ENCODE results near the gene CDNF.
A peak's percentile ranks its signal among the peaks of the same experiment; 100 is the strongest.

The CDNF gene

GRCh38 chr10:14815681-14816080 lies 22.2 kb downstream of the CDNF start:
- no peak overlapping the region for H3K27ac ChIP-seq
- TF ChIP-seq Cebpa-rat (IDR thresholded peaks at IDR 0.05) = no peak
- no peak overlapping the region for H3K4me3 ChIP-seq
- no peak overlapping the region; a peak in 1 of 22 replicates for H3K4me2 ChIP-seq
- H3K9ac ChIP-seq = no peak overlapping the region
- no peaks in the 10 kb centered on the region for H3K36me3 ChIP-seq
- no peaks in the 10 kb centered on the region for H3K27me3 ChIP-seq
- H3K4me1 ChIP-seq = peaks cover 6 to 40% (median 11%) of the 10 kb centered on the region in 10 experiments; a peak in 18 of 20 replicates
- peaks cover 0 to 16% (median 6%) of the 10 kb centered on the region in 11 experiments; a peak in 13 of 22 replicates for H3K9me3 ChIP-seq (replicated peaks in 1 of 11)
- H4K20me1 ChIP-seq = no peaks in the 10 kb centered on the region

- H3K27ac ChIP-seq = peak overlapping the region in 1 of 11 experiments; percentile 49; a peak in 1 of 22 replicates
- H3K4me2 ChIP-seq = peak overlapping the region in 6 of 11 experiments; percentile 1 to 90 (median 34); a peak in 8 of 22 replicates
- H4K20me1 ChIP-seq = no peaks in the 10 kb centered on the region
Observed at GRCh38 chr10:14812271-14812670, 25.6 kb downstream of the CDNF start.

GRCh38 chr10:14810969-14811953 lies 26.6 kb downstream of the CDNF start:
- no peak overlapping the region for H3K4me3 ChIP-seq
- no peak overlapping the region for H3K9ac ChIP-seq
- H3K27me3 ChIP-seq = no peaks in the 10 kb centered on the region
- H4K20me1 ChIP-seq = no peaks in the 10 kb centered on the region
- H3K4me2 ChIP-seq = peak overlapping the region in 3 of 11 experiments; percentile 66 to 90 (median 87); a peak in 2 of 22 replicates
- H3K36me3 ChIP-seq = no peaks in the 10 kb centered on the region
- peaks cover 6 to 35% (median 13%) of the 10 kb centered on the region in 10 experiments; a peak in 16 of 20 replicates for H3K4me1 ChIP-seq
- no peak overlapping the region for H3K27ac ChIP-seq
- TF ChIP-seq Cebpa-rat (IDR thresholded peaks at IDR 0.05) = no peak
- peaks cover 0 to 7% (median 5%) of the 10 kb centered on the region in 11 experiments; a peak in 11 of 22 replicates for H3K9me3 ChIP-seq (replicated peaks in 1 of 11)

More at GRCh38 chr10:14812271-14812670, 25.6 kb downstream of the CDNF start:
- no peak for TF ChIP-seq Cebpa-rat (IDR thresholded peaks at IDR 0.05)
- Histone ChIP-seq H3K4me1 (peaks cover 6 to 35% (median 13%) of the 10 kb centered on the region in 10 experiments; a peak in 16 of 20 replicates), H3K9me3 (replicated peaks in 1 of 11) (peaks cover 0 to 10% (median 5%) of the 10 kb centered on the region in 11 experiments; a peak in 11 of 22 replicates), H3K27me3 (no peaks in the 10 kb centered on the region), H3K36me3 (no peaks in the 10 kb centered on the region), H3K9ac (no peak overlapping the region), H3K4me3 (no peak overlapping the region)

- Histone ChIP-seq H3K36me3 (no peaks in the 10 kb centered on the region), H3K27ac (no peak overlapping the region)
- no peak for TF ChIP-seq Cebpa-rat (IDR thresholded peaks at IDR 0.05)
Observed at GRCh38 chr10:14806318-14806717, 31.5 kb downstream of the CDNF start.

GRCh38 chr10:14803827-14804226 lies 34.0 kb downstream of the CDNF start:
- no peak overlapping the region for H3K9ac ChIP-seq
- TF ChIP-seq Cebpa-rat (IDR thresholded peaks at IDR 0.05) = no peak
- H3K36me3 ChIP-seq = no peaks in the 10 kb centered on the region
- no peaks in the 10 kb centered on the region for H3K27me3 ChIP-seq
- no peak overlapping the region for H3K4me3 ChIP-seq
- no peaks in the 10 kb centered on the region for H4K20me1 ChIP-seq
- no peak overlapping the region for H3K27ac ChIP-seq
- H3K4me1 ChIP-seq = peaks cover under 1 to 20% (median 13%) of the 10 kb centered on the region in 10 experiments; a peak in 19 of 20 replicates
- no peak overlapping the region for H3K4me2 ChIP-seq
- H3K9me3 ChIP-seq (replicated peaks in 1 of 11) = no peaks in the 10 kb centered on the region

More at GRCh38 chr10:14806318-14806717, 31.5 kb downstream of the CDNF start:
- no peak overlapping the region for H3K4me3 ChIP-seq
- H3K9ac ChIP-seq = no peak overlapping the region
- no peaks in the 10 kb centered on the region for H3K9me3 ChIP-seq (replicated peaks in 1 of 11)
- no peak overlapping the region for H3K4me2 ChIP-seq
- H3K4me1 ChIP-seq = peaks cover 2 to 21% (median 12%) of the 10 kb centered on the region in 10 experiments; a peak in 17 of 20 replicates
- no peaks in the 10 kb centered on the region for H3K27me3 ChIP-seq
- no peaks in the 10 kb centered on the region for H4K20me1 ChIP-seq

- Histone ChIP-seq H3K4me3 (no peak overlapping the region), H3K4me1 (peaks cover 10 to 30% (median 24%) of the 10 kb centered on the region in 10 experiments), H3K4me2 (peak overlapping the region in 8 of 11 experiments; percentile 19 to 69 (median 47); a peak in 15 of 22 replicates), H3K27me3 (no peaks in the 10 kb centered on the region), H3K27ac (no peak overlapping the region), H3K9me3 (replicated peaks in 1 of 11) (no peaks in the 10 kb centered on the region), H4K20me1 (no peaks in the 10 kb centered on the region), H3K36me3 (no peaks in the 10 kb centered on the region), H3K9ac (no peak overlapping the region)
- TF ChIP-seq Cebpa-rat (IDR thresholded peaks at IDR 0.05) = no peak
Observed at GRCh38 chr10:14801723-14802122, 36.1 kb downstream of the CDNF start.

GRCh38 chr10:14800397-14800796 lies 37.4 kb downstream of the CDNF start:
- H3K27ac ChIP-seq = no peak overlapping the region
- no peak overlapping the region for H3K9ac ChIP-seq
- H3K9me3 ChIP-seq (replicated peaks in 1 of 11) = no peaks in the 10 kb centered on the region
- no peak overlapping the region for H3K4me3 ChIP-seq
- no peaks in the 10 kb centered on the region for H4K20me1 ChIP-seq
- no peak overlapping the region for H3K4me2 ChIP-seq
- peaks cover 10 to 30% (median 24%) of the 10 kb centered on the region in 10 experiments for H3K4me1 ChIP-seq
- no peaks in the 10 kb centered on the region for H3K27me3 ChIP-seq
- TF ChIP-seq Cebpa-rat (IDR thresholded peaks at IDR 0.05) = no peak
- H3K36me3 ChIP-seq = no peaks in the 10 kb centered on the region

GRCh38 chr10:14798636-14799035 lies 39.2 kb downstream of the CDNF start:
- H3K9ac ChIP-seq = no peak overlapping the region
- H3K27ac ChIP-seq = no peak overlapping the region; a peak in 1 of 22 replicates
- peak overlapping the region; percentile 2 to 55 (median 25); a peak in 14 of 22 replicates for H3K4me2 ChIP-seq
- no peaks in the 10 kb centered on the region for H4K20me1 ChIP-seq
- H3K4me3 ChIP-seq = no peak overlapping the region
- no peak for TF ChIP-seq Cebpa-rat (IDR thresholded peaks at IDR 0.05)
- H3K27me3 ChIP-seq = no peaks in the 10 kb centered on the region
- peaks cover 10 to 30% (median 24%) of the 10 kb centered on the region in 10 experiments for H3K4me1 ChIP-seq
- H3K9me3 ChIP-seq (replicated peaks in 1 of 11) = no peaks in the 10 kb centered on the region
- H3K36me3 ChIP-seq = no peaks in the 10 kb centered on the region

- Histone ChIP-seq H3K4me2 (no peak overlapping the region), H3K9ac (no peak overlapping the region), H3K27me3 (no peaks in the 10 kb centered on the region), H3K9me3 (replicated peaks in 1 of 11) (peaks cover 8 to 18% (median 11%) of the 10 kb centered on the region in 11 experiments), H3K4me1 (peaks cover 0 to 3% (median 2%) of the 10 kb centered on the region in 10 experiments; a peak in 15 of 20 replicates), H3K27ac (no peak overlapping the region), H3K4me3 (no peak overlapping the region), H3K36me3 (no peaks in the 10 kb centered on the region), H4K20me1 (no peaks in the 10 kb centered on the region)
- TF ChIP-seq Cebpa-rat (IDR thresholded peaks at IDR 0.05) = no peak
Observed at GRCh38 chr10:14787938-14788337, 49.9 kb downstream of the CDNF start.
